ENCODE measurements around the gene LRP2.
"Not testable (repeated sequence)": the region's sequence is repeated elsewhere in the genome, so short reads cannot be mapped to it uniquely, and the experiment has no call there.

The LRP2 gene

DNA sequence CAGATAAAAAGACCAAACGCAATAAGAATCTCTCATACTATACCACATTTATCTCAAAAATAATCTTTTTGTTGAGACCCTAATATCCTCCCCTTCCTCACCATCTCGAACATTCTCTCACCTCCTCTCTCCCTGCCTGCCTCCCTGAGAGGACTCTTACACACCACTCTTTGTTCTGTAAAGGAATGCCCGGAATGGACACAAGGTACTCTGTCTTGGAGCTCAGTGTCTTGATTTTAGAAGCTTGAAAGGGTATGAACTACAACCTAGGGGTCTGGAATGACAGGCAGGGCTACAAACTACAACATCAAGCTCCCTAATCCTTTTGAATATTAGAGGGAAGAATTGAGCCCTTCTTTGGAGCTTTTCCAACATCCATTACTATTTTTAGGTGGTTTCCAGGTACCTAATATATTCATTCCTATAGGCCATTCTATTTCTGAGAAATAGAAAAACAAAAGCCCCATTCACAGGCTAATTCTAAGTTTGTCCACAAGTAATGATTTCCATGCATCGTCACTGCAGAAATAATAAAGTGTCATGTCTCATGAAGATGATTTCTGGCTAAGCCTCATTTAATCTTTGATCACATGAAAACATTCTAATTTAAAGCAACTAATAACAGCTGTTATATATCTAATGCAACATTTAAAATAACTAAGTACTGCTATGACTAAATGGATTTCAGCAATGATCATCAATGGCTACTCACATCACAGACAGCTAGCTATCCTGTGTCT, 60.6 kb downstream of the LRP2 start:
- H3K27me3 Mint-ChIP-seq (ENCODE audit: low read depth): peaks cover 19% of the 10 kb centered on the region
- DNase-seq (ENCODE audit: low spot score): no peak
- no peak overlapping the region for H3K27ac Mint-ChIP-seq
- no peak overlapping the region for H3K4me3 Mint-ChIP-seq
- H3K4me1 Mint-ChIP-seq (ENCODE audit: low read depth): no peaks in the 10 kb centered on the region
- H3K36me3 Mint-ChIP-seq (ENCODE audit: low read depth): no peaks in the 10 kb centered on the region
- H3K9me3 Mint-ChIP-seq: no peaks in the 10 kb centered on the region

DNA sequence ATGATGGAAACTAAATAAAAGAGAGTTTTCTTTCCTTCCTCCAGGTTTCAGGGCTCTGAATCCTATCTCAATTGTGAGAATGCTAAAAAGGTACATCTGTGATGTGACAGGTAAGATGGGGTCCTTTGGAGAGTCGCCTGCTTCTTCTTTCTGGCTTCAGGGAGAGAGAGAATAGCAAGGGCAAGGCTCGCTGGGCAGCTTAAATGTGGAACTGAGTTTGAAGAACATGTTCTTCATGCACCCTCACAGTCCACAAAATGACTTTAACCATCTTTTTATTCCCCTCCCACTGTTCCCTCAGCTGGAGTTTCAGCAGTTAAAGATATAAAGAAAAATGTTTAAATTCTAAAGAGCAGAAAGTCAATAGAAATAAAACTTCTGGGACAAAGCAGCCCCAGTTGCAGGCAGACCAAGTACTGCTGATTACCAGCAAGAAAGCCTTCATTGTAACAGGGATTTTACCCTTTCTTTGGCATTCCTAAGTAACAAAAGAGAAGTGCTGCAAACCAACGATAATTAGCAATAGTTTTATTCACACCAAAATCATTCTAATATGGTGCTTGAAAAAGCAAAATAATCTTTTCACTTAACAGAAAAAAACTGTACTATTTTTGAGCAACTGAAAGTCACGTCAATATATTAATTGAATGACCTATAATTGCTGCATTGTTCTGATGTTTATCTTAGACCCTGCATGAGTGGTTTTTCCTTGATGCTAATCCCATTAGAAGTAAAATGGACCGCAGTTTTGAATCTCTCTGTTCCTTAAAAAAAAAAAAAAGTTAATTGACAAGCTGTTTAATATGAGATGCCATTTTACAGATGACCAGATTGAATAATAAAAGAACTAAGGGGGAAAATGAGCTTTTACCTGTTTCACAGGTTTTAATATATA, 61.5 kb downstream of the LRP2 start:
- no peaks in the 10 kb centered on the region for H3K36me3 Mint-ChIP-seq (ENCODE audit: low read depth)
- no peak overlapping the region for H3K27ac Mint-ChIP-seq
- no peak for DNase-seq (ENCODE audit: low spot score)
- H3K27me3 Mint-ChIP-seq (ENCODE audit: low read depth): peaks cover 19% of the 10 kb centered on the region
- no peaks in the 10 kb centered on the region for H3K4me1 Mint-ChIP-seq (ENCODE audit: low read depth)
- H3K9me3 Mint-ChIP-seq: no peaks in the 10 kb centered on the region
- no peak overlapping the region for H3K4me3 Mint-ChIP-seq

DNA sequence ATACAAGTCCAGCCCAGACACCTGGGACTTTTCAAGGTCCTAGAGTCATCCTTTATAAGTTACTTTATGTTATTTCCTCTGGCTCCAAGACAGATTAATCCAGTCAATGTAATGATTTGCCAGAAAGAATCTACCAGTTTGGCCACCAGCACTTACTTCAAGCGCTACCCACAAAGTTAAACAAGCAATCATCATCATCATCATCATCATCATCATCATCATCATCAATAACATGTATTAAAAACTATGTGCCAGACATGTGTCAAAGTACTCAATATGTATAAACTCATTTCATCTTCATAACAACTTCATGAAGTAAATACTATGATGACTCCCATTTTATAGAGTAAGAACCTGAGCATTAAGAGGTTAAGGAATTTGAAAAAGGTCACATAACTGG, 64.3 kb downstream of the LRP2 start:
- no peak overlapping the region for H3K4me3 Mint-ChIP-seq
- H3K36me3 Mint-ChIP-seq (ENCODE audit: low read depth): no peaks in the 10 kb centered on the region
- DNase-seq (ENCODE audit: low spot score): no peak
- H3K27ac Mint-ChIP-seq: no peak overlapping the region
- H3K27me3 Mint-ChIP-seq (ENCODE audit: low read depth): peaks cover 18% of the 10 kb centered on the region
- no peaks in the 10 kb centered on the region for H3K9me3 Mint-ChIP-seq
- H3K4me1 Mint-ChIP-seq (ENCODE audit: low read depth): no peaks in the 10 kb centered on the region

DNA sequence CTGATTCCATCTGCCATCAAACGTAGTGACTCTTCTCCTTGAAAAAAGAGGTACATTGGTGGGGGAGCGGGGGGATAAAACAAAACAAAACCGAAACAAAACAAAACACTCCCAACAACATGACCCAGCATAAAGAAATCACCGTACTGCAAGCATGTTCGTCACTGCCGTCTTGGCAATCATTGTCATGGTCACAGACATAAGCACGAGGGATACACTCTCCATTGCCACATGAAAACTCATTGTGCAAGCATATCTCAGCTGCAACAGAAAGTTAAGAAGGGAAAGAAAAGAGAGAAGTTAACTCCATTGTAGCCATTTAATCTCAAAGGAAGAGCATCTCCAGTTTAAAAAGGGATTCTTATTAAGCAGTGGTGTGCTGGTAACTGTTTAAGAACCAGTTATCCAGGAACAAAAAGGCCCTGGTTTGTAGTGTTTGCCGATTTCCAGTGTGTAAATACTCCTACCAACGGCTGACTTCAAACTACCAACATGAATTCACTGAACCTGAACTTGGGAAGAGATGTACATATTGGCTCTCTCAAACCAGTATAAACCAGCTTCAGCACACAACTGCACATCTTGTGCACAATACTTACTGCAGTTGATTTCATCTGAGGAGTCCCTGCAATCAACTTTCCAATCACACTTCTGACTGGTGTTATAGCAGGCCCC, 68.2 kb downstream of the LRP2 start:
- DNase-seq (ENCODE audit: low spot score): no peak
- H3K36me3 Mint-ChIP-seq (ENCODE audit: low read depth): no peaks in the 10 kb centered on the region
- no peak overlapping the region for H3K27ac Mint-ChIP-seq
- H3K4me1 Mint-ChIP-seq (ENCODE audit: low read depth): no peaks in the 10 kb centered on the region
- H3K4me3 Mint-ChIP-seq: no peak overlapping the region
- H3K9me3 Mint-ChIP-seq: no peaks in the 10 kb centered on the region
- peaks cover 9% of the 10 kb centered on the region for H3K27me3 Mint-ChIP-seq (ENCODE audit: low read depth)

DNA sequence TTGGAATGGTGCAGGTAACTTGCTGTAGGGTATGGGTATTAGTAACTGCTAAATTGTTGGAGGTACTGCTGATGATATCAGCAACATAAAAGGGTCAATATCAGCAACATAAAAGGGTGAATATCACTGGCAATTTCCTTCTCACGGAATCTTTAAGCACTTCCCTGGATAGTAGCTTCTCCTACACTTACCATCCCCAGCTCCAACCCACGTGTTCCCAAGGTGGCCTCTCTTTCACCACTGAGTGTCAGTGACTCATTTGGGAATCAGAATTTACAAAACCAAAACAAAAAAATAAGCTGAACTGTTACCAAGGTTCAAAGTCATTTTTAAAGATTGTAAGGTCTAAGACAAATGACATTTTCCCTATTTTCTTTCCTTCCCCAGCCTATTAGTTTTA, 70.8 kb downstream of the LRP2 start:
- H3K27me3 Mint-ChIP-seq (ENCODE audit: low read depth): peaks cover 3% of the 10 kb centered on the region
- H3K27ac Mint-ChIP-seq: no peak overlapping the region
- no peak for DNase-seq (ENCODE audit: low spot score)
- H3K4me1 Mint-ChIP-seq (ENCODE audit: low read depth): no peaks in the 10 kb centered on the region
- no peaks in the 10 kb centered on the region for H3K9me3 Mint-ChIP-seq
- H3K36me3 Mint-ChIP-seq (ENCODE audit: low read depth): no peaks in the 10 kb centered on the region
- no peak overlapping the region for H3K4me3 Mint-ChIP-seq

DNA sequence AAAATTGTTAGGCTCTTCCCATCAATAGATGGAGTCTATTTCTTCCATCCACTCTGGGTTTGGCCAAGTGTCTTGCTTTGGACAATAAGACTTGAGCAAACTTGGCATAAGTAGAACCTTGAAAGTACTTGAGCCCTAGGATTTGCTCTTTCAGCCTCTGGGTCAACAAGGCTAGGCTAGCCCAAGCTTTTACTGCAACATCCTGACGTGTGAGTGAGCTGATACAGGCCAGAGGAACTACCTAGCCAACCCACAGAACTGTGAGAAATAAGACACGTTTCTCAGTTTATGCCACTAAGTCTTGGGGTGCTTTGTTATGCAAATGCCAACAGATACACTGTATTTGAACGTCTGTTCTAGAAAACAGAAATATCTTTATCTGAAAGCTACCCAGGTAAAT, 71.9 kb downstream of the LRP2 start:
- no peak for DNase-seq (ENCODE audit: low spot score)
- no peaks in the 10 kb centered on the region for H3K9me3 Mint-ChIP-seq
- no peak overlapping the region for H3K27ac Mint-ChIP-seq
- H3K4me3 Mint-ChIP-seq: no peak overlapping the region
- peaks cover 3% of the 10 kb centered on the region for H3K27me3 Mint-ChIP-seq (ENCODE audit: low read depth)
- no peaks in the 10 kb centered on the region for H3K4me1 Mint-ChIP-seq (ENCODE audit: low read depth)
- no peaks in the 10 kb centered on the region for H3K36me3 Mint-ChIP-seq (ENCODE audit: low read depth)

DNA sequence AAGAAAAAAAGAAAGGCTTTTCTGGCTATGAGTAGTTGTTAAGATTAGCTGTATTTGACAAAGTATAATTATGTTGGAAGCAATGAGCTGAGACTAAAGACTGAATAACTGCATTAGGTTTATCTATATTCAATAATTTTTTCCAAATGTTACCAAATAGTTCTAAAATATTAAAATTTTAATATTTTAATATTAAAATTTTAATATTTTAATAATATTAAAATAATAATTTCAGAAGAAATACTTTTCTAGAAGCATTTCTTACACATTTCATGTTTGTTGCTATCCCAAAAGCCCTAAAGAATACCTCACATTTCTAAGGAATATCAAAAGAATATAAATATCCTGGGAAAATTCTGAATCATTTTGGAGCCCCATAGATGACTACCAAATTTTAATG, 74.7 kb downstream of the LRP2 start:
- Mint-ChIP-seq H3K27me3 (ENCODE audit: low read depth) (no peaks in the 10 kb centered on the region), H3K36me3 (ENCODE audit: low read depth) (no peaks in the 10 kb centered on the region), H3K4me1 (ENCODE audit: low read depth) (no peaks in the 10 kb centered on the region), H3K9me3 (no peaks in the 10 kb centered on the region), H3K27ac (no peak overlapping the region), H3K4me3 (no peak overlapping the region)
- DNase-seq (ENCODE audit: low spot score): no peak

DNA sequence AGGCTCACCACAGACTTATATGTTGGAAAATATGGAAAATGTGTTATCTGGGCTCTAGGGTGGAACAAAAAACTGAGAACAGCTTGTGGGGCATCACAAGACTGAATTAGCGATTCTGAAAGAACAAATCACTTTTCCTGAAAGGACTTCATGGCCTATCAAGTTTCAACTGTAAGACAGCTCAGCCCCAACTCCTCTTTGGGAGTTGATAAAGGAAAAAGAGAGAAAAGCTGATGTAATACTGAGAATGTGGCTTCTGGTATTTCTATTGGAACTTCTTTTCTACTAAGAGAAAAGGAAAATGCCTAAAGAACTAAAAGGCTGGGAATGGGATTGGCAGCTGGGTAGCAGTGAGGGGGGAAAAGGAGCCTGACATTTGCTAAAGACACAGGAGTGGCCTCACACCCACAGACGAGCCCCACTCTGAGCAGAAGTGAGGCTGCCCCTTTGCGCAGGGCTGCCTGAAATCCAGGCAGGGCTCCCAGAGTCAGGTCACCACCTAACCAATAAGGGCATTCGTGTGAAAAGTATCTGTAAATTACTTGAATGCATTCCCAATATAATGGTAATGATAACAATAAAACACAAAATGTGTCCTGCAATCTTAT, 75.6 kb downstream of the LRP2 start:
- H3K4me3 Mint-ChIP-seq: no peak overlapping the region
- H3K9me3 Mint-ChIP-seq: no peaks in the 10 kb centered on the region
- H3K27ac Mint-ChIP-seq: no peak overlapping the region
- no peaks in the 10 kb centered on the region for H3K27me3 Mint-ChIP-seq (ENCODE audit: low read depth)
- H3K36me3 Mint-ChIP-seq (ENCODE audit: low read depth): no peaks in the 10 kb centered on the region
- no peaks in the 10 kb centered on the region for H3K4me1 Mint-ChIP-seq (ENCODE audit: low read depth)
- DNase-seq (ENCODE audit: low spot score): no peak

DNA sequence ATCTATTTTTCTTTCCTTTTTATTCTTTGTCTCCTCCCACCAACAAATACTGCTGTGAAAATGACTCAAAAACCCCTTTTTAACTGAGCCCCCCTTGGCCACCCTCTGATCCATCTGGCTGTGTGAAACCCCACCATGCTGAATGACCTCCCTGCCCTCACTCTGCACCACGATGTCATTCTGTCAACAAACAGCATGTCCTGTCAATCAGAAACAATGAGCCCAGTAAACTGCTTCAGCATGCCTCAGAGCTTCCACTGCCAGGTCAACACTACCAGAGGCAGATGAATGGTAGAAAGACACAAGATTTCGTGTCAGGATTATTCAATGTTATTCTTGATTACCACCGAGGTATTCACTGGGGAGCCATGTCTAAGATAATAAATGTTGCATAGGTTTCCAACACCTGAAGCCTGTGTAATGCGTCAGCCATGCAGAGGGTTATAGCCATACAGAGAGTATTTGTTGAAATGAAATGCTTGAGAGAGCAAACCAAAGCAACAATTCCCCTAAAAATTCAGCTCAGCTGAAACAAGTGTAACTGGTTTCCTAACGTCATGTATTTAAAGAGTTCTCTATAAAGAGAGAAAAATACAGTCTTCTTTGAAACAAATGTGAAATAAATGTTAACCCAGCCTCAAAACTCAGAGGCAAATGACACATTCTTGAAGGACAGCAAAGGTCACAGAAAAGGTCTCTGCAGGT, 76.7 kb downstream of the LRP2 start:
- H3K36me3 Mint-ChIP-seq (ENCODE audit: low read depth): no peaks in the 10 kb centered on the region
- no peak overlapping the region for H3K27ac Mint-ChIP-seq
- no peaks in the 10 kb centered on the region for H3K4me1 Mint-ChIP-seq (ENCODE audit: low read depth)
- DNase-seq (ENCODE audit: low spot score): no peak
- H3K27me3 Mint-ChIP-seq (ENCODE audit: low read depth): no peaks in the 10 kb centered on the region
- no peaks in the 10 kb centered on the region for H3K9me3 Mint-ChIP-seq
- H3K4me3 Mint-ChIP-seq: no peak overlapping the region

DNA sequence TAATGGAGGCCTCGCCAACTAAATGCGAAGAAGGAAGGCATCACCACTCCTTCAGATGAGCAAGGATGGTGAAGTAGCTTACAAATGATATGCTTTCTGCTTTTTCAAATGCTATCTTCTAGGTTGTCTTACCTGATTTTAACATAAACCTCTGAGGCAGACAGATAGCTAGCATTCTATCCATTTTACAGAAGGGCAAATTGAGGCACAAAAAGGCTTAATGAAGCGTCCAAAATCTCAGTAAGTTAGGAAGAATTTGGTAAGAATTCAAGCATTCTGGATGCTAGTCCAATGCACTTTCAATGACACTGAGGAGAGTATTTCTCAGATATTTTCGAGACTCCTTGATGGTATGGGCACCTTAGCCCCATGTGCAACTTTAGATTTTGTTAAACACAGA, 81.8 kb downstream of the LRP2 start:
- H3K36me3 Mint-ChIP-seq (ENCODE audit: low read depth): no peaks in the 10 kb centered on the region
- no peak overlapping the region for H3K27ac Mint-ChIP-seq
- H3K4me3 Mint-ChIP-seq: no peak overlapping the region
- no peaks in the 10 kb centered on the region for H3K4me1 Mint-ChIP-seq (ENCODE audit: low read depth)
- peaks cover 4% of the 10 kb centered on the region for H3K27me3 Mint-ChIP-seq (ENCODE audit: low read depth)
- H3K9me3 Mint-ChIP-seq: no peaks in the 10 kb centered on the region
- no peak for DNase-seq (ENCODE audit: low spot score)

DNA sequence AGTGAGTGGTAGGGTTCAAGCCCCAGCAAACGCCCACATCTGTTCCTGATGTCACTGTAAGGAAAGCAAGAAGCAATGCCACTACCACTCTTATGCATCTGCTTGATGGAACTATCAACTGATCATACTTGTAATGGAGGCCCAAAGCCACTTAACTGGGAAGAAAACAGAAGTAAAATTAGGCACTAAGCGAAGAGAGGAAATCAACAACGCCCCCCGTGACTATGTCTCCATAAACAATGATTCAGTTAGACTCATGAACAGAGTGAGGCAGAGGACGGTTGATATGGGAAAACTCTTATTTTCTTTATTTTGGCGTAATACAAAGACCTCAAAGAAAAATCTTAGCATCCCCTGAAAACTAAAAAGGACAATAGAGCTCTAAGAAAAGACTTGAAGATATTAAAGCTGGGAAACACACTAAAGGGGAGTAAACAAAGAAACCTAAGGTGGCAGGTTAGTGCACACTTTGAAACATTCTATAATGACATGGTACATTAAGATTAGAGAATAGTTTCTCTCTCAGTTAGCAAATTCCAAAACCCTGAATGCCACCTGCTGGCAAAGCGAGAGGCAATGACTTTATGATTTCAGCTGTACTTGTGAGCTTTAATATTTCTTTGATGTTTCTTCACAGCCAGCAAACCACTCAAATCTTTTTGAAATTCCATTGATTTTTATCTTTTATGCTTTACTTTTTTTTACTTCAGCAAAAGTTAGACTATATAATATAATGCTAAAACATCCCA, 86.5 kb downstream of the LRP2 start:
- Mint-ChIP-seq H3K9me3 (no peaks in the 10 kb centered on the region), H3K27me3 (ENCODE audit: low read depth) (peaks cover 16% of the 10 kb centered on the region), H3K27ac (no peak overlapping the region), H3K36me3 (ENCODE audit: low read depth) (no peaks in the 10 kb centered on the region), H3K4me1 (ENCODE audit: low read depth) (no peaks in the 10 kb centered on the region), H3K4me3 (no peak overlapping the region)
- DNase-seq (ENCODE audit: low spot score): no peak

DNA sequence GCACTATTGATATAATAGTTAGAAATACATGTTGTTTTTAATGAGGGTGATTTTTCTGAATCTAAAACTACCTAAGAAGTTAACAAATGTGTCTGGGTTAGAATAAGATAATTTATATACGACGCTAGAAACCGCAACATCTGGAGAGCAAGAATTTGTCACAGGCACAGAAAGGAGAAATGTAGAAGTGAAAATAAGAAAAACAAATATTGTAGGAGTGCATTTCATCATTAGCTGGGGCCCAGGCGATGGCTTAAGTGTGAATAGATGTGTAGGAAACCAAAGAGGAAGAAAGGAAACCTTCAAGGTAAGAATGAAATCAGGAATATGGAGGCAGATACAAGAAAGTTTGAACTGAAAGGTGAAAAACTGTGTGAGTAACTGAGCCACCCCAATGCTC, 90.3 kb downstream of the LRP2 start:
- H3K4me1 Mint-ChIP-seq (ENCODE audit: low read depth): no peaks in the 10 kb centered on the region
- H3K4me3 Mint-ChIP-seq: no peak overlapping the region
- H3K9me3 Mint-ChIP-seq: no peaks in the 10 kb centered on the region
- H3K36me3 Mint-ChIP-seq (ENCODE audit: low read depth): no peaks in the 10 kb centered on the region
- no peak overlapping the region for H3K27ac Mint-ChIP-seq
- no peak for DNase-seq (ENCODE audit: low spot score)
- H3K27me3 Mint-ChIP-seq (ENCODE audit: low read depth): peaks cover 14% of the 10 kb centered on the region

DNA sequence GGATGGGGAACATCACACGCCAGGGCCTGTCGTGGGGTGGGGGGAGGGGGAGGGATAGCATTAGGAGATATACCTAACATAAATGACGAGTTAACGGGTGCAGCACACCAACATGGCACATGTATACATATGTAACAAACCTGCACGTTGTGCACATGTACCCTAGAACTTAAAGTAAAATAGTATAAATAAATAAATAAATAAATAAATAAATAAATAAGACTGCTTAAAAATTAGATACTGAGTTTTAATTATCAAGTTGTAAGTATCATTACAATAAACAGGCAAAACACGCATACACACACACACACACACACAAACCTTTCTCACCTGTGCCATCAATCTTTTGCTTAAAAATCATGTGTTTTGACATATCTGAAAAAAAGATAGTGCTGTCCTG, 91.8 kb downstream of the LRP2 start:
- not testable (repeated sequence) for H3K36me3 Mint-ChIP-seq (ENCODE audit: low read depth); DNase-seq (ENCODE audit: low spot score); H3K9me3 Mint-ChIP-seq; H3K27ac Mint-ChIP-seq; H3K4me3 Mint-ChIP-seq; H3K4me1 Mint-ChIP-seq (ENCODE audit: low read depth)
- H3K27me3 Mint-ChIP-seq (ENCODE audit: low read depth): peaks cover 13% of the 10 kb centered on the region

All from T-helper 2 cell treated with Interferon-gamma antibody and Interleukin-4, amounts not matched to agents 5 μg/mL and 100 μg/mL, for 36 hours (primary cell).